HepG2 (cell line): ENCODE data around the gene NFKBIA. TPM values are rescaled to one million over a fixed set of nuclear protein-coding genes. Genes with fewer than 3 reads are reported as not detected.

Experiments used
- ADNP ChIP-seq: sonication (generic); formaldehyde crosslinking; IDR thresholded peaks from 2 replicates; pipeline ENCODE4 v1.4.0; 2020; ENCODE audit warnings: missing genetic modification reagents
- DMTF1 ChIP-seq: sonication (generic); formaldehyde crosslinking; IDR thresholded peaks from 2 replicates; pipeline ENCODE4 v1.4.0; 2020; ENCODE audit warnings: mild to moderate bottlenecking, missing genetic modification reagents
- HOXD1 ChIP-seq: sonication (generic); formaldehyde crosslinking; IDR thresholded peaks from 2 replicates; pipeline ENCODE4 v1.5.0; 2020; ENCODE audit warnings: missing genetic modification reagents
- IKZF1 ChIP-seq: fragments of 450-650 bp; IDR thresholded peaks from 2 replicates; pipeline ENCODE4 v1.7.1; 2016
- ISL2 ChIP-seq: sonication (generic); formaldehyde crosslinking; IDR thresholded peaks from 2 replicates; pipeline ENCODE4 v1.5.0; 2020; ENCODE audit warnings: missing genetic modification reagents
- MIXL1 ChIP-seq: IDR thresholded peaks from 2 replicates; pipeline ENCODE4 v1.6.1; 2016
- MTF2 ChIP-seq: sonication (generic); formaldehyde crosslinking; IDR thresholded peaks from 2 replicates; pipeline ENCODE4 v1.5.0; 2020; ENCODE audit warnings: missing genetic modification reagents, borderline replicate concordance
- NFE2L1 ChIP-seq: sonication (generic); formaldehyde crosslinking; IDR thresholded peaks from 2 replicates; pipeline ENCODE4 v1.4.0; 2020; ENCODE audit warnings: missing genetic modification reagents, mild to moderate bottlenecking, borderline replicate concordance
- NFYC ChIP-seq: IDR thresholded peaks from 2 replicates; pipeline ENCODE4 v1.6.1; 2016; ENCODE audit warnings: missing genetic modification reagents, missing compliant biosample characterization
- SRSF1 ChIP-seq: fragments of 200-400 bp; formaldehyde crosslinking; optimal IDR thresholded peaks from 2 replicates; pipeline ENCODE3; 2017; ENCODE audit warnings: mild to moderate bottlenecking, low read depth, low read length, moderate library complexity
- ZFX ChIP-seq: sonication (generic); formaldehyde crosslinking; IDR thresholded peaks from 2 replicates; pipeline ENCODE4 v1.4.0; 2020; ENCODE audit warnings: mild to moderate bottlenecking, low read depth, missing genetic modification reagents, moderate library complexity
- ZMAT5 ChIP-seq: sonication (generic); formaldehyde crosslinking; IDR thresholded peaks from 2 replicates; pipeline ENCODE4 v1.5.0; 2020; ENCODE audit warnings: mild to moderate bottlenecking, low read depth, missing genetic modification reagents, borderline replicate concordance
- ZNF333 ChIP-seq: sonication (generic); formaldehyde crosslinking; IDR thresholded peaks from 2 replicates; pipeline ENCODE4 v1.4.0; 2020; ENCODE audit warnings: mild to moderate bottlenecking, missing genetic modification reagents, borderline replicate concordance
- ZNF354B ChIP-seq: sonication (generic); formaldehyde crosslinking; IDR thresholded peaks from 2 replicates; pipeline ENCODE4 v1.8.0; 2022; ENCODE audit warnings: mild to moderate bottlenecking, missing genetic modification reagents
- ZNF446 ChIP-seq: sonication (generic); formaldehyde crosslinking; IDR thresholded peaks from 2 replicates; pipeline ENCODE4 v1.5.0; 2020; ENCODE audit warnings: mild to moderate bottlenecking, missing genetic modification reagents
- ZNF652 ChIP-seq: IDR thresholded peaks from 2 replicates; pipeline ENCODE4 v1.6.1; 2016; ENCODE audit warnings: low read depth, borderline replicate concordance
- ZNF775 ChIP-seq: sonication (generic); formaldehyde crosslinking; IDR thresholded peaks from 2 replicates; pipeline ENCODE4 v1.4.0; 2020; ENCODE audit warnings: missing genetic modification reagents, mild to moderate bottlenecking, moderate library complexity, borderline replicate concordance
- ZSCAN12 ChIP-seq: sonication (generic); formaldehyde crosslinking; IDR thresholded peaks from 2 replicates; pipeline ENCODE4 v1.9.0; 2021; ENCODE audit warnings: mild to moderate bottlenecking, missing genetic modification reagents
- polyA plus RNA-seq, 8 experiments: library from polyadenylated mRNA; depleted of rRNA in 3 of 8; stranded (reverse) in 7 of 8; unstranded in 1 of 8; fragments of >200 nt; fragmentation: Illumina TruSeq in 4 of 8; extraction: Trizol in 4 of 8; gene quantifications; 2 replicates each; pipeline versions ENCODE4 v1.2.1 to v1.2.3, GENCODE V29; 2011 to 2016; ENCODE audit warnings: low read depth in 4 of 8, missing spikeins in 1 of 8, mixed read lengths in 1 of 8; ENCODE audit not compliant: insufficient read depth in 1 of 8
- total RNA-seq, 5 experiments: library from RNA; depleted of rRNA; stranded (reverse); fragments of >200 nt; fragmentation: Illumina TruSeq; extraction: Trizol; gene quantifications; 2 replicates each; pipeline ENCODE4 v1.2.3, GENCODE V29; 2016; ENCODE audit warnings: low read depth in 1 of 5
- TF ChIP-seq, protein P1 (sequence below): sonication (generic); formaldehyde crosslinking; conservative IDR thresholded peaks from 2 replicates; pipeline ENCODE4 v1.4.0; 2020; ENCODE audit warnings: mild to moderate bottlenecking, missing genetic modification reagents, moderate library complexity
- TF ChIP-seq, protein P2 (sequence below): sonication (generic); formaldehyde crosslinking; conservative IDR thresholded peaks from 2 replicates; pipeline ENCODE4 v1.8.0; 2022; ENCODE audit warnings: mild to moderate bottlenecking, moderate library complexity, missing genetic modification reagents

Gene NFKBIA
- total and polyA plus RNA-seq, 2 of the 13 experiments (the other 11 are each of a cell fraction or from before 2014, with no cell fraction given), result 197 to 319 TPM

DNA sequence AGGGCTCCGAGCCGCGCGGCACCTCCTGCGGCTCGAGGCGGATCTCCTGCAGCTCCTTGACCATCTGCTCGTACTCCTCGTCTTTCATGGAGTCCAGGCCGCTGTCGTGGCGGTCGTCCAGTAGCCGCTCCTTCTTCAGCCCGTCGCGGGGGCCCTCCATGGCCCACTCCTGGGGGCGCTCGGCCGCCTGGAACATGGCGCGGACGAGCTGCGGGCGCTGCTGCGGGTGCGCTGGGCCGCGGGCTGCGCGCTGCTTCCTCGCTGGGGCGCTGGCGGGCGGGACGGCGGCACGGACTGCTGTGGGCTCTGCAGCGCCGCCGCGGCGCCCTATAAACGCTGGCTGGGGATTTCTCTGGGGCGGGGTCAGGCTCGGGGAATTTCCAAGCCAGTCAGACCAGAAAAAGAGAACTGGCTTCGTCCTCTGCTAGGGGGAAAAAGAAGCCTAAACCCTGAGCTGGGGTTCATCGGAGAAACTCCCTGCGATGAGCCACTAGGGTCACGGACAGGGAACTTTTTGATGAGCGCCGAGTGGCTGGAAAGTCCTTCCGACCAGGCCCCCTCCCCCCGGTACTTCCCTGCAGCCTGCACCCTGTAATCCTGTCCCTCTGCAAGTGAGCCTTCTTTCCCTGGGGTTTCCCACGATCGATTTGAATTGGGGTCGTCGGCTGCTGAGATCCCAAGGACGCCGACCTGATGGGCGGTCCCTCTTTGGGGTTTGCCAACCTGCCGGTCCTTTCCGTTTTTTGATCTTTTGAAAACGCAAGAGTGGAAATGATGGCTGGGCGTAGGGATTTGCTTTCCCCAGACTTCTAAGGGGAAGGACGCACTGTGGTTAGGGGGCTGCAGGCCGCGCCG, at the start of gene NFKBIA (continued):
- TF ChIP-seq, protein P1, sequence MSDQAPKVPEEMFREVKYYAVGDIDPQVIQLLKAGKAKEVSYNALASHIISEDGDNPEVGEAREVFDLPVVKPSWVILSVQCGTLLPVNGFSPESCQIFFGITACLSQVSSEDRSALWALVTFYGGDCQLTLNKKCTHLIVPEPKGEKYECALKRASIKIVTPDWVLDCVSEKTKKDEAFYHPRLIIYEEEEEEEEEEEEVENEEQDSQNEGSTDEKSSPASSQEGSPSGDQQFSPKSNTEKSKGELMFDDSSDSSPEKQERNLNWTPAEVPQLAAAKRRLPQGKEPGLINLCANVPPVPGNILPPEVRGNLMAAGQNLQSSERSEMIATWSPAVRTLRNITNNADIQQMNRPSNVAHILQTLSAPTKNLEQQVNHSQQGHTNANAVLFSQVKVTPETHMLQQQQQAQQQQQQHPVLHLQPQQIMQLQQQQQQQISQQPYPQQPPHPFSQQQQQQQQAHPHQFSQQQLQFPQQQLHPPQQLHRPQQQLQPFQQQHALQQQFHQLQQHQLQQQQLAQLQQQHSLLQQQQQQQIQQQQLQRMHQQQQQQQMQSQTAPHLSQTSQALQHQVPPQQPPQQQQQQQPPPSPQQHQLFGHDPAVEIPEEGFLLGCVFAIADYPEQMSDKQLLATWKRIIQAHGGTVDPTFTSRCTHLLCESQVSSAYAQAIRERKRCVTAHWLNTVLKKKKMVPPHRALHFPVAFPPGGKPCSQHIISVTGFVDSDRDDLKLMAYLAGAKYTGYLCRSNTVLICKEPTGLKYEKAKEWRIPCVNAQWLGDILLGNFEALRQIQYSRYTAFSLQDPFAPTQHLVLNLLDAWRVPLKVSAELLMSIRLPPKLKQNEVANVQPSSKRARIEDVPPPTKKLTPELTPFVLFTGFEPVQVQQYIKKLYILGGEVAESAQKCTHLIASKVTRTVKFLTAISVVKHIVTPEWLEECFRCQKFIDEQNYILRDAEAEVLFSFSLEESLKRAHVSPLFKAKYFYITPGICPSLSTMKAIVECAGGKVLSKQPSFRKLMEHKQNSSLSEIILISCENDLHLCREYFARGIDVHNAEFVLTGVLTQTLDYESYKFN (CRISPR knock-in tag), result peak; percentile 92
- peak; percentile 91 for TF ChIP-seq ZNF446 (CRISPR knock-in tag)
- TF ChIP-seq DMTF1 (CRISPR knock-in tag), result no peak
- TF ChIP-seq ISL2 (CRISPR knock-in tag), result peak; percentile 82
- TF ChIP-seq SRSF1, result peak; percentile 57
- TF ChIP-seq, protein P2, sequence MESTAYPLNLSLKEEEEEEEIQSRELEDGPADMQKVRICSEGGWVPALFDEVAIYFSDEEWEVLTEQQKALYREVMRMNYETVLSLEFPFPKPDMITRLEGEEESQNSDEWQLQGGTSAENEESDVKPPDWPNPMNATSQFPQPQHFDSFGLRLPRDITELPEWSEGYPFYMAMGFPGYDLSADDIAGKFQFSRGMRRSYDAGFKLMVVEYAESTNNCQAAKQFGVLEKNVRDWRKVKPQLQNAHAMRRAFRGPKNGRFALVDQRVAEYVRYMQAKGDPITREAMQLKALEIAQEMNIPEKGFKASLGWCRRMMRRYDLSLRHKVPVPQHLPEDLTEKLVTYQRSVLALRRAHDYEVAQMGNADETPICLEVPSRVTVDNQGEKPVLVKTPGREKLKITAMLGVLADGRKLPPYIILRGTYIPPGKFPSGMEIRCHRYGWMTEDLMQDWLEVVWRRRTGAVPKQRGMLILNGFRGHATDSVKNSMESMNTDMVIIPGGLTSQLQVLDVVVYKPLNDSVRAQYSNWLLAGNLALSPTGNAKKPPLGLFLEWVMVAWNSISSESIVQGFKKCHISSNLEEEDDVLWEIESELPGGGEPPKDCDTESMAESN (CRISPR knock-in tag), result peak; percentile 89
- no peak for TF ChIP-seq ZMAT5 (CRISPR knock-in tag)
- no peak for TF ChIP-seq ADNP (CRISPR knock-in tag)
- no peak for TF ChIP-seq MTF2 (CRISPR knock-in tag)
- peak; percentile 43; the same call in 1 of the 2 replicates for TF ChIP-seq NFE2L1 (CRISPR knock-in tag)
- peak; percentile 17; the same call in 1 of the 2 replicates for TF ChIP-seq ZNF354B
- peak; percentile 18; the same call in 1 of the 2 replicates for TF ChIP-seq HOXD1 (CRISPR knock-in tag)
- TF ChIP-seq ZNF652 (CRISPR knock-in tag), result peak; percentile 47; the same call in 1 of the 2 replicates
- TF ChIP-seq ZNF775 (CRISPR knock-in tag), result peak; percentile 96
- TF ChIP-seq IKZF1, result no peak
- peak; percentile 88 for TF ChIP-seq ZSCAN12 (CRISPR knock-in tag)
- peak; percentile 41 for TF ChIP-seq MIXL1 (CRISPR knock-in tag)
- TF ChIP-seq NFYC (CRISPR knock-in tag), result no peak
- peak; percentile 96; the same call in 1 of the 2 replicates for TF ChIP-seq ZNF333 (CRISPR knock-in tag)
- peak; percentile 98 for TF ChIP-seq ZFX
